Mammary epithelial cell (primary cell): ENCODE data around the gene CSGALNACT2.

Source experiments
- EZH2 ChIP-seq: IDR thresholded peaks from 2 replicates; pipeline ENCODE4 v1.6.1; 2012; ENCODE audit warnings: low read length, inconsistent platforms, borderline replicate concordance
- TF ChIP-seq, protein P1 (sequence below), 2 donors: IDR thresholded peaks in 1 of 2; conservative IDR thresholded peaks in 1 of 2; 2 replicates each; pipeline ENCODE4 v1.5.1; 2011 to 2012; ENCODE audit warnings: inconsistent platforms in 2 of 2, low read length in 2 of 2, mild to moderate bottlenecking in 2 of 2, control low read depth in 1 of 2, low read depth in 1 of 2; ENCODE audit not compliant: insufficient read depth in 1 of 2; ENCODE audit errors: extremely low read depth in 1 of 2

GRCh38 chr10:43132867-43133787 is 5.1 kb upstream of the CSGALNACT2 start:
- TF ChIP-seq, protein P1, sequence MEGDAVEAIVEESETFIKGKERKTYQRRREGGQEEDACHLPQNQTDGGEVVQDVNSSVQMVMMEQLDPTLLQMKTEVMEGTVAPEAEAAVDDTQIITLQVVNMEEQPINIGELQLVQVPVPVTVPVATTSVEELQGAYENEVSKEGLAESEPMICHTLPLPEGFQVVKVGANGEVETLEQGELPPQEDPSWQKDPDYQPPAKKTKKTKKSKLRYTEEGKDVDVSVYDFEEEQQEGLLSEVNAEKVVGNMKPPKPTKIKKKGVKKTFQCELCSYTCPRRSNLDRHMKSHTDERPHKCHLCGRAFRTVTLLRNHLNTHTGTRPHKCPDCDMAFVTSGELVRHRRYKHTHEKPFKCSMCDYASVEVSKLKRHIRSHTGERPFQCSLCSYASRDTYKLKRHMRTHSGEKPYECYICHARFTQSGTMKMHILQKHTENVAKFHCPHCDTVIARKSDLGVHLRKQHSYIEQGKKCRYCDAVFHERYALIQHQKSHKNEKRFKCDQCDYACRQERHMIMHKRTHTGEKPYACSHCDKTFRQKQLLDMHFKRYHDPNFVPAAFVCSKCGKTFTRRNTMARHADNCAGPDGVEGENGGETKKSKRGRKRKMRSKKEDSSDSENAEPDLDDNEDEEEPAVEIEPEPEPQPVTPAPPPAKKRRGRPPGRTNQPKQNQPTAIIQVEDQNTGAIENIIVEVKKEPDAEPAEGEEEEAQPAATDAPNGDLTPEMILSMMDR (conservative IDR thresholded peaks at IDR 0.05 in 1 of 2, IDR thresholded peaks at IDR 0.05 in 1 of 2; ENCODE audit: extremely low read depth in 1 of 2, insufficient read depth in 1 of 2, low read depth in 1 of 2, low read length in 2 of 2) = no peak
- no peak for TF ChIP-seq EZH2
